ENCODE measurements around the gene MICALL2.

DNA sequence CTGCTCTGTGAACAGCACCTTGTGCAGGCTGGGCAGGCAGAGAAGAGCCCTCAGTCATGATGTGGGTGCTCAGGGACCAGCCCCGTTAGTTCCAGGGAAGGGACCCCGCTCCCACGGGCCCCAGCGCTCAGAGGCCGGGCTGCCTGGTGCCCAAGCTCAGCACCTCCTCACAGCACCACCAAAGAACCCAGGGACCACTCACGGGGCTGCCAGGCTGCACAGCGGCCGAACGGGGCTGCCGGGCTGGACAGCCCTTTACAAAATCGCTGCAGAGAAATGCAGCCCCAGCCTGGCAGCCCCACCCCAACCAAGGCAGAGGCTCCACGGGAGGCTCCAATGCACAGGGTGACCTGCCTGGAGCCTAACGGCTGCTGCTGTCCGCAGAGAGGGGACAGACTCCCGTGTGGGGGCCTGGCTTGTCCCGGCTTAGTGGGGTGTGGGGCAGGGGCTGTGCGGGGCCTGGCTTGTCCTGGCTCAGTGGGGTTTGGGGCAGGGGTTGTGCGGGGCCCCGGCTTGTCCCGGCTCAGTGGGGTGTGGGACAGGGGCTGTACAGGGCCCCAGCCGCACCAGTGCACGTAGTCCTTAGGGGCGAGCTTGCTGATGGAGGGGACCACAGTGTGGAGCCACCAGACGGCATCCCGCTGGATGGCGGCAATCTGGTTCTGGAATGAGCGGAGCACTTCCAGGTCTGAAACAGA, 35.7 kb upstream of the MICALL2 start:
- TF ChIP-seq POLR2A (IDR thresholded peaks at IDR 0.05; ENCODE audit: low read length) (no peak), GATA1 (IDR thresholded peaks at IDR 0.05; ENCODE audit: low read depth, low read length) (no peak)
